OCI-LY1 (cell line): ENCODE measurements around the gene KLHL20.
"Not testable (repeated sequence)": the region's sequence is repeated elsewhere in the genome, so short reads cannot be mapped to it uniquely, and the experiment has no call there.

ENCODE experiments used
- H2AFZ ChIP-seq: fragments of 200-600 bp; sonication (generic), shearing (Covaris generic); 2 replicates; pipeline ENCODE4 v1.6.0; 2014; ENCODE audit warnings: antibody characterized with exemption, mild to moderate bottlenecking, low read length
- H3F3A ChIP-seq: fragments of 200-600 bp; sonication (generic), shearing (Covaris generic); 2 replicates; pipeline ENCODE4 v1.6.0; 2014; ENCODE audit warnings: mild to moderate bottlenecking, antibody characterized with exemption, low read length, moderate library complexity; ENCODE audit not compliant: insufficient read depth
- H3K27ac ChIP-seq: fragments of 200-600 bp; sonication (generic); 2 replicates; pipeline ENCODE4 v1.5.1; 2014; ENCODE audit warnings: low read length, mixed run types, mild to moderate bottlenecking, low read depth; ENCODE audit not compliant: poor library complexity, severe bottlenecking
- H3K27me3 ChIP-seq: fragments of 200-600 bp; sonication (generic); 2 replicates; pipeline ENCODE4 v1.6.0; 2014; ENCODE audit warnings: antibody characterized with exemption, mild to moderate bottlenecking, low read length, moderate library complexity; ENCODE audit not compliant: insufficient read depth
- H3K36me3 ChIP-seq: fragments of 200-600 bp; sonication (generic); 2 replicates; pipeline ENCODE4 v1.6.1; 2014; ENCODE audit warnings: mild to moderate bottlenecking, antibody characterized with exemption, low read length, moderate library complexity, mixed read lengths; ENCODE audit not compliant: insufficient read depth
- H3K4me1 ChIP-seq: fragments of 200-600 bp; sonication (generic); 2 replicates; pipeline ENCODE4 v1.5.1; 2014; ENCODE audit warnings: mild to moderate bottlenecking, low read length, moderate library complexity; ENCODE audit not compliant: insufficient read depth, severe bottlenecking
- H3K4me2 ChIP-seq: fragments of 200-600 bp; sonication (generic), shearing (Covaris generic); 2 replicates; pipeline ENCODE4 v1.6.1; 2014; ENCODE audit warnings: low read length
- H3K4me3 ChIP-seq: fragments of 200-600 bp; sonication (generic); 2 replicates; pipeline ENCODE4 v1.5.1; 2014; ENCODE audit warnings: low read length, low read depth, mild to moderate bottlenecking, mixed read lengths; ENCODE audit not compliant: poor library complexity, severe bottlenecking
- H3K79me2 ChIP-seq: fragments of 200-600 bp; shearing (Covaris generic); 2 replicates; pipeline ENCODE4 v1.6.1; 2016; ENCODE audit warnings: mixed run types, low read length, mixed read lengths; ENCODE audit not compliant: insufficient read depth
- H3K9ac ChIP-seq: fragments of 200-600 bp; sonication (generic), shearing (Covaris generic); 2 replicates; pipeline ENCODE4 v1.6.1; 2014; ENCODE audit warnings: mild to moderate bottlenecking, low read length, mixed read lengths
- H3K9me2 ChIP-seq: fragments of 200-600 bp; sonication (generic), shearing (Covaris generic); 2 replicates; pipeline ENCODE4 v1.6.1; 2014; ENCODE audit warnings: low read depth, mild to moderate bottlenecking, low read length, mixed read lengths
- H3K9me3 ChIP-seq: fragments of 200-600 bp; shearing (Covaris generic); 2 replicates; pipeline ENCODE4 v1.6.1; 2014; ENCODE audit warnings: low read length, mixed read lengths
- H4K20me1 ChIP-seq: fragments of 200-600 bp; sonication (generic), shearing (Covaris generic); 2 replicates; pipeline ENCODE4 v1.6.0; 2016; ENCODE audit warnings: mild to moderate bottlenecking, low read length; ENCODE audit not compliant: insufficient read depth
- EZH2 ChIP-seq: fragments of 200-600 bp; sonication (generic), shearing (Covaris generic); IDR thresholded peaks from 2 replicates; pipeline ENCODE4 v1.8.0; 2017; ENCODE audit warnings: borderline replicate concordance, mixed run types, mild to moderate bottlenecking, antibody characterized with exemption, low read length, moderate library complexity, mixed read lengths
- TF ChIP-seq, protein P1 (sequence below): fragments of 200-600 bp; sonication (generic), shearing (Covaris generic); IDR thresholded peaks from 2 replicates; pipeline ENCODE4 v1.5.1; 2017; ENCODE audit warnings: mild to moderate bottlenecking, antibody characterized with exemption, low read length, moderate library complexity, mixed read lengths

KLHL20 gene

DNA sequence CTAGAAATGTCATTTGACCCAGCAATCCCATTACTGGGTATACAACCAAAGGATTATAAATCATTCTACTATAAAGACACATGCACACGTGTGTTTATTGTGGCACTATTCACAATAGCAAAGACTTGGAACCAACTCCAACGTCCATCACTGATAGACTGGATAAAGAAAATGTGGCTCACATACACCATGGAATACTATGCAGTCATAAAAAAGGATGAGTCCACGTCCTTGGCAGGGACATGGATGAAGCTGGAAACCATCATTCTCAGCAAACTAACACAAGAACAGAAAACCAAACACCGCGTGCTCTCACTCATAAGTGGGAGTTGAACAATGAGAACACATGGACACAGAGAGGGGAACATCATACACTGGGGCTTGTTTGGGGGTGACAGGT lies 34.6 kb upstream of the KLHL20 start:
- H3F3A ChIP-seq, H3K79me2 ChIP-seq, H3K4me2 ChIP-seq, H3K9me2 ChIP-seq, H3K4me1 ChIP-seq, H3K4me3 ChIP-seq, H4K20me1 ChIP-seq, H3K36me3 ChIP-seq, H3K27me3 ChIP-seq, H3K27ac ChIP-seq, H3K9me3 ChIP-seq, H2AFZ ChIP-seq, H3K9ac ChIP-seq: not testable (repeated sequence)

- Histone ChIP-seq H3K9me3 (no peaks in the 10 kb centered on the region; the same call in 1 of the 2 replicates), H3K27me3 (no peaks in the 10 kb centered on the region), H3K27ac (no peak overlapping the region), H4K20me1 (no peaks in the 10 kb centered on the region), H3K4me1 (no peaks in the 10 kb centered on the region), H3K9ac (no peak overlapping the region), H3F3A (no peaks in the 10 kb centered on the region), H3K4me3 (no peak overlapping the region), H2AFZ (no peak overlapping the region), H3K79me2 (no peaks in the 10 kb centered on the region), H3K36me3 (no peaks in the 10 kb centered on the region), H3K4me2 (no peak overlapping the region), H3K9me2 (no peaks in the 10 kb centered on the region)
- no peak for TF ChIP-seq EZH2
- TF ChIP-seq, protein P1, sequence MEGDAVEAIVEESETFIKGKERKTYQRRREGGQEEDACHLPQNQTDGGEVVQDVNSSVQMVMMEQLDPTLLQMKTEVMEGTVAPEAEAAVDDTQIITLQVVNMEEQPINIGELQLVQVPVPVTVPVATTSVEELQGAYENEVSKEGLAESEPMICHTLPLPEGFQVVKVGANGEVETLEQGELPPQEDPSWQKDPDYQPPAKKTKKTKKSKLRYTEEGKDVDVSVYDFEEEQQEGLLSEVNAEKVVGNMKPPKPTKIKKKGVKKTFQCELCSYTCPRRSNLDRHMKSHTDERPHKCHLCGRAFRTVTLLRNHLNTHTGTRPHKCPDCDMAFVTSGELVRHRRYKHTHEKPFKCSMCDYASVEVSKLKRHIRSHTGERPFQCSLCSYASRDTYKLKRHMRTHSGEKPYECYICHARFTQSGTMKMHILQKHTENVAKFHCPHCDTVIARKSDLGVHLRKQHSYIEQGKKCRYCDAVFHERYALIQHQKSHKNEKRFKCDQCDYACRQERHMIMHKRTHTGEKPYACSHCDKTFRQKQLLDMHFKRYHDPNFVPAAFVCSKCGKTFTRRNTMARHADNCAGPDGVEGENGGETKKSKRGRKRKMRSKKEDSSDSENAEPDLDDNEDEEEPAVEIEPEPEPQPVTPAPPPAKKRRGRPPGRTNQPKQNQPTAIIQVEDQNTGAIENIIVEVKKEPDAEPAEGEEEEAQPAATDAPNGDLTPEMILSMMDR: no peak
Observed at GRCh38 chr1:173682184-173682583, 32.6 kb upstream of the KLHL20 start.

- H3K4me3 ChIP-seq, H3K27ac ChIP-seq, H4K20me1 ChIP-seq, H3F3A ChIP-seq, H3K79me2 ChIP-seq, H2AFZ ChIP-seq, H3K9me2 ChIP-seq, H3K4me2 ChIP-seq, H3K27me3 ChIP-seq, H3K9me3 ChIP-seq, H3K36me3 ChIP-seq, H3K9ac ChIP-seq: not testable (repeated sequence)
- H3K4me1 ChIP-seq: peaks cover 11% of the 10 kb centered on the region
Observed at GRCh38 chr1:173683838-173684237, 30.9 kb upstream of the KLHL20 start.

DNA sequence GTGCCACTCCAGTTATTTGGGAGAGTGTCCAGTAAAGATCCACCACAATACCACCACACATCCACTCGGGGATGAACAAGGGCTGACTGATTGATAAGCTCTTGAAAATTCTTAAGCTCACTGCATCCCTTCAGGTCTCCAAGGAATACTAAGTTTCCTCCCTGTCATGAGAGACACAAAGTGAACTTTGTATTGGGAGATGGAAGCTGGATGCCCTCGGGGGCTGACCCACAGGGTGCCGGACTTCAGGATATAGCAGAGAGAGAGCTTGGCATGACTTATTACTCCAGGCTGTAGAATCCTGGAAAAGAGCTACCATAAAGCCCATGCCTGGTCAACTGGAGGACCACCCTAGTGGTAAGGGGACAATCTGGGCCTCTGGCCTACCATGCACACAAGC lies 29.7 kb upstream of the KLHL20 start:
- not testable (repeated sequence) for H3K36me3 ChIP-seq, H3K79me2 ChIP-seq, H3K9me2 ChIP-seq, H2AFZ ChIP-seq, H3K27ac ChIP-seq, H3F3A ChIP-seq, H4K20me1 ChIP-seq, H3K27me3 ChIP-seq, H3K9ac ChIP-seq, H3K4me2 ChIP-seq, H3K9me3 ChIP-seq, H3K4me3 ChIP-seq
- H3K4me1 ChIP-seq: peaks cover 11% of the 10 kb centered on the region

DNA sequence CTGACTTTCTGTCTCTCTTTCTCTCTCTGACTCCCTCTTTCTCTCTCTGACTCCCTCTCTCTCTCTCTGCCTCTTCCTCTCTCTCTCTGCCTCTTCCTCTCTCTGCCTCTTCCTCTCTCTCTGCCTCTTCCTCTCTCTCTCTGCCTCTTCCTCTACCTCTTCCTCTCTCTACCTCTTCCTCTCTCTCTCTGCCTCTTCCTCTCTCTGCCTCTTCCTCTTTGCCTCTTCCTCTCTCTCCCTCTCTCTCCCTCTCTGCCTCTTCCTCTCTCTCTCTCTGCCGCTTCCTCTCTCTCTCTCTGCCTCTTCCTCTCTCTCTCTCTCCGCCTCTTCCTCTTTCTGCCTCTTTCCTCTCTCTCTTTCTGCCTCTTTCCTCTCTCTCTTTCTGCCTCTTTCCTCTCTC lies 26.5 kb upstream of the KLHL20 start:
- Histone ChIP-seq H3K4me2 (no peak overlapping the region), H3K9me3 (no peaks in the 10 kb centered on the region), H3K4me1 (peaks cover 11% of the 10 kb centered on the region), H3K27ac (no peak overlapping the region), H3K79me2 (no peaks in the 10 kb centered on the region), H3K27me3 (no peaks in the 10 kb centered on the region), H3K9me2 (no peaks in the 10 kb centered on the region), H3K36me3 (no peaks in the 10 kb centered on the region), H3K9ac (no peak overlapping the region), H3F3A (no peaks in the 10 kb centered on the region), H3K4me3 (no peak overlapping the region), H4K20me1 (no peaks in the 10 kb centered on the region), H2AFZ (no peak overlapping the region)
- TF ChIP-seq, protein P1: no peak
